Stimulated activated CD4-positive, alpha-beta T cell treated with anti-CD3 and anti-CD28 coated beads, Interleukin-4, amount 100 ng/mL, for 4 hours (primary cell): Measurements from ENCODE around the gene ZNF92.
"Not testable (repeated sequence)": the region's sequence is repeated elsewhere in the genome, so short reads cannot be mapped to it uniquely, and the experiment has no call there.

Experiments used
- DNase-seq, 2 experiments: peaks; one replicate each; pipeline ENCODE4 v3.0.0-alpha.2; 2020

ZNF92 gene

GRCh38 chr7:65429642-65430343 lies 56.1 kb downstream of the ZNF92 start:
- DNase-seq = no peak

GRCh38 chr7:65430344-65431186 lies 56.9 kb downstream of the ZNF92 start:
- DNase-seq = no peak

- no peak for DNase-seq
These were observed 60.7 kb downstream of the ZNF92 start for GRCh38 chr7:65434307-65434706.

GRCh38 chr7:65436163-65436562 lies 62.5 kb downstream of the ZNF92 start:
- no peak for DNase-seq

GRCh38 chr7:65438598-65438997 lies 64.9 kb downstream of the ZNF92 start:
- DNase-seq = no peak

GRCh38 chr7:65441010-65441409 lies 67.4 kb downstream of the ZNF92 start:
- DNase-seq = no peak

- DNase-seq = no peak
These were observed 70.7 kb downstream of the ZNF92 start for GRCh38 chr7:65444205-65444842.

- DNase-seq = no peak
These were observed 71.5 kb downstream of the ZNF92 start for GRCh38 chr7:65444899-65445823.

- not testable (repeated sequence) for DNase-seq
These were observed 73.4 kb downstream of the ZNF92 start for GRCh38 chr7:65447041-65447440.

- DNase-seq = no peak
These were observed 75.3 kb downstream of the ZNF92 start for GRCh38 chr7:65448816-65449504.

GRCh38 chr7:65449505-65449852 lies 75.8 kb downstream of the ZNF92 start:
- no peak for DNase-seq
